Small intestine (tissue), 7 donors: ENCODE measurements around the gene RNF212B. TPM values are rescaled to one million over a fixed set of nuclear protein-coding genes. Genes with fewer than 3 reads are reported as not detected.
A peak's percentile ranks its signal among the peaks of the same experiment; 100 is the strongest.
"Not testable (repeated sequence)": the region's sequence is repeated elsewhere in the genome, so short reads cannot be mapped to it uniquely, and the experiment has no call there.

Experiments
- DNase-seq, 2 donors: peaks; one replicate each; pipeline versions ENCODE4 v3.0.0 to v3.0.0-alpha.2; 2013
- FAIRE-seq: peaks from 2 replicates; lab custom pipeline; 2012; peaks lifted over from hg19 to GRCh38; lab: Jason Lieb, UNC
- H3K27ac ChIP-seq, 3 donors: one replicate each; pipeline ENCODE4 v1.5.1; 2013; ENCODE audit warnings: low read length in 2 of 3, mild to moderate bottlenecking in 2 of 3, control low read depth in 1 of 3, inconsistent platforms in 1 of 3, low read depth in 1 of 3, moderate library complexity in 1 of 3
- H3K27me3 ChIP-seq, 3 donors: one replicate each; pipeline ENCODE4 v1.6.1; 2013; ENCODE audit warnings: low read length in 3 of 3, inconsistent platforms in 1 of 3; ENCODE audit not compliant: control insufficient read depth in 3 of 3, insufficient read depth in 3 of 3
- H3K36me3 ChIP-seq, 3 donors: one replicate each; pipeline ENCODE4 v1.6.1; 2013; ENCODE audit warnings: low read length in 3 of 3, inconsistent platforms in 1 of 3, low read depth in 1 of 3, mild to moderate bottlenecking in 1 of 3, moderate library complexity in 1 of 3; ENCODE audit not compliant: control insufficient read depth in 3 of 3, insufficient read depth in 2 of 3
- H3K4me1 ChIP-seq, 3 donors: one replicate each; pipeline ENCODE4 v1.6.1; 2013; ENCODE audit warnings: low read length in 2 of 3, inconsistent platforms in 1 of 3, low read depth in 1 of 3, mild to moderate bottlenecking in 1 of 3, moderate library complexity in 1 of 3; ENCODE audit not compliant: control insufficient read depth in 3 of 3, insufficient read depth in 2 of 3
- H3K4me3 ChIP-seq, 3 donors: one replicate each; pipeline ENCODE4 v1.5.1; 2013; ENCODE audit warnings: low read length in 3 of 3, control low read depth in 1 of 3, inconsistent platforms in 1 of 3, low read depth in 1 of 3, mild to moderate bottlenecking in 1 of 3, moderate library complexity in 1 of 3
- H3K9me3 ChIP-seq, 2 donors: one replicate each; pipeline ENCODE4 v1.6.1; 2013; ENCODE audit warnings: low read depth in 1 of 2, low read length in 1 of 2; ENCODE audit not compliant: control insufficient read depth in 2 of 2, insufficient read depth in 1 of 2
- WGBS, 3 donors: extraction: QIAGEN DNeasy Blood & Tissue Kit; methylation state at CpG; one replicate each; pipeline ENCODE4 v1.1.7; 2013; 5-methylcytosine and 5-hydroxymethylcytosine counted together
- polyA plus RNA-seq, 4 donors: library from polyadenylated mRNA; stranded (reverse) in 3 of 4; unstranded in 1 of 4; fragments of 200-250 nt in 3 of 4; fragments of 120-200 nt in 1 of 4; gene quantifications; one replicate each; pipeline versions ENCODE4 v1.2.1 to v1.2.3, GENCODE V29; 2013
- donor health status: healthy with polysubstance abuse.
- donor health status: control.
- donor health status: control.
- donor health status: Bipolar disorder and iron deficiency.
- donor health status: healthy.

Gene RNF212B
- polyA plus RNA-seq, 4 donors, result 0.07 to 0.45 (median 0.27) TPM; not detected in 1

GRCh38 chr14:23277928-23278327 lies 40.2 kb downstream of the RNF212B start:
- Histone ChIP-seq H3K36me3 (peaks cover 0 to 32% (median 2%) of the 10 kb centered on the region in 3 donors), H3K4me1 (peaks cover 0 to 13% (median 0%) of the 10 kb centered on the region in 3 donors)
- not testable (repeated sequence) for H3K4me3 ChIP-seq, H3K27ac ChIP-seq, DNase-seq, H3K27me3 ChIP-seq, FAIRE-seq, H3K9me3 ChIP-seq
- 72 to 89% (median 77%) methylated on average over 6 of the region's 6 CpGs for WGBS, 3 donors

GRCh38 chr14:23281247-23281646 lies 43.5 kb downstream of the RNF212B start:
- FAIRE-seq (no peak), DNase-seq (no peak)
- Histone ChIP-seq H3K27me3 (no peaks in the 10 kb centered on the region), H3K9me3 (no peaks in the 10 kb centered on the region), H3K4me3 (no peak overlapping the region), H3K4me1 (peaks cover 0 to 13% (median 0%) of the 10 kb centered on the region in 3 donors), H3K36me3 (peaks cover 0 to 22% (median 2%) of the 10 kb centered on the region in 3 donors), H3K27ac (no peak overlapping the region)
- 91 to 93% (median 92%) methylated on average over 6 of the region's 6 CpGs for WGBS, 3 donors

- DNase-seq (peak; percentile 59 to 68), FAIRE-seq (no peak)
- 20 to 29% (median 24%) methylated on average over 9 of the region's 9 CpGs for WGBS, 3 donors
- H3K27ac ChIP-seq, result peak overlapping the region; percentile 69 to 93 (median 84)
- H3K4me3 ChIP-seq, result peak overlapping the region; percentile 76 to 99 (median 78)
- no peaks in the 10 kb centered on the region for H3K9me3 ChIP-seq
- peaks cover 0 to 13% (median 0%) of the 10 kb centered on the region in 3 donors for H3K4me1 ChIP-seq
- peaks cover 0 to 3% (median 2%) of the 10 kb centered on the region in 3 donors for H3K36me3 ChIP-seq
- H3K27me3 ChIP-seq, result no peaks in the 10 kb centered on the region
These were observed 47.2 kb downstream of the RNF212B start for GRCh38 chr14:23284654-23285529.

- FAIRE-seq, result no peak
- DNase-seq, result no peak
- H3K36me3 ChIP-seq, result peaks cover 0 to 2% (median 0%) of the 10 kb centered on the region in 3 donors
- H3K27me3 ChIP-seq, result no peaks in the 10 kb centered on the region
- WGBS, 3 donors, result 0% methylated on average over 17 to 22 of the region's 22 CpGs
- H3K4me1 ChIP-seq, result peaks cover 0 to 8% (median 0%) of the 10 kb centered on the region in 3 donors
- peak overlapping the region; percentile 76 to 99 (median 78) for H3K4me3 ChIP-seq
- H3K27ac ChIP-seq, result peak overlapping the region; percentile 69 to 93 (median 84)
- no peaks in the 10 kb centered on the region for H3K9me3 ChIP-seq
These were observed 47.8 kb downstream of the RNF212B start for GRCh38 chr14:23285530-23286019.

GRCh38 chr14:23286020-23286901 lies 48.5 kb downstream of the RNF212B start, which contains the start of gene HOMEZ:
TSS of gene HOMEZ (minus strand) at chr14:23286132. CDS start at chr14:23285952, 180 bp downstream.
- H3K4me1 ChIP-seq, result peaks cover 0 to 8% (median 0%) of the 10 kb centered on the region in 3 donors
- DNase-seq, result peak; percentile 98 to 99
- peak within 1 kb of the TSS; percentile 95 to 98 (median 96) for H3K27ac ChIP-seq
- FAIRE-seq, result no peak
- peak within 1 kb of the TSS; percentile 76 to 99 (median 78) for H3K4me3 ChIP-seq
- H3K36me3 ChIP-seq, result peaks cover 0 to 2% (median 0%) of the 10 kb centered on the region in 3 donors
- no peaks in the 10 kb centered on the region for H3K27me3 ChIP-seq
- 0 to 1% (median 0%) methylated on average over 53 of the region's 53 CpGs for WGBS, 3 donors
- no peaks in the 10 kb centered on the region for H3K9me3 ChIP-seq

- 40 to 53% (median 49%) methylated on average over 6 of the region's 6 CpGs for WGBS, 3 donors
- DNase-seq (no peak), FAIRE-seq (no peak)
- Histone ChIP-seq H3K4me3 (peak overlapping the region in 2 of 3 donors; percentile 78 to 99), H3K4me1 (peaks cover 0 to 8% (median 0%) of the 10 kb centered on the region in 3 donors), H3K27ac (peak overlapping the region; percentile 95 to 98 (median 96)), H3K27me3 (no peaks in the 10 kb centered on the region), H3K36me3 (peaks cover 0 to 2% (median 0%) of the 10 kb centered on the region in 3 donors), H3K9me3 (no peaks in the 10 kb centered on the region)
These were observed 49.3 kb downstream of the RNF212B start for GRCh38 chr14:23286902-23287479.

GRCh38 chr14:23294734-23295561 lies 57.2 kb downstream of the RNF212B start:
- FAIRE-seq (no peak), DNase-seq (peak; percentile 66 to 72)
- Histone ChIP-seq H3K4me1 (peaks cover 0 to 13% (median 0%) of the 10 kb centered on the region in 3 donors), H3K36me3 (peaks cover 0 to 19% (median 2%) of the 10 kb centered on the region in 3 donors), H3K4me3 (no peak overlapping the region), H3K27ac (no peak overlapping the region), H3K27me3 (peaks cover 0 to 6% (median 0%) of the 10 kb centered on the region in 3 donors), H3K9me3 (no peaks in the 10 kb centered on the region)
- 16 to 32% (median 25%) methylated on average over 24 of the region's 24 CpGs for WGBS, 3 donors
